ENCODE results near the gene IGFBP5.

Gene IGFBP5

DNA sequence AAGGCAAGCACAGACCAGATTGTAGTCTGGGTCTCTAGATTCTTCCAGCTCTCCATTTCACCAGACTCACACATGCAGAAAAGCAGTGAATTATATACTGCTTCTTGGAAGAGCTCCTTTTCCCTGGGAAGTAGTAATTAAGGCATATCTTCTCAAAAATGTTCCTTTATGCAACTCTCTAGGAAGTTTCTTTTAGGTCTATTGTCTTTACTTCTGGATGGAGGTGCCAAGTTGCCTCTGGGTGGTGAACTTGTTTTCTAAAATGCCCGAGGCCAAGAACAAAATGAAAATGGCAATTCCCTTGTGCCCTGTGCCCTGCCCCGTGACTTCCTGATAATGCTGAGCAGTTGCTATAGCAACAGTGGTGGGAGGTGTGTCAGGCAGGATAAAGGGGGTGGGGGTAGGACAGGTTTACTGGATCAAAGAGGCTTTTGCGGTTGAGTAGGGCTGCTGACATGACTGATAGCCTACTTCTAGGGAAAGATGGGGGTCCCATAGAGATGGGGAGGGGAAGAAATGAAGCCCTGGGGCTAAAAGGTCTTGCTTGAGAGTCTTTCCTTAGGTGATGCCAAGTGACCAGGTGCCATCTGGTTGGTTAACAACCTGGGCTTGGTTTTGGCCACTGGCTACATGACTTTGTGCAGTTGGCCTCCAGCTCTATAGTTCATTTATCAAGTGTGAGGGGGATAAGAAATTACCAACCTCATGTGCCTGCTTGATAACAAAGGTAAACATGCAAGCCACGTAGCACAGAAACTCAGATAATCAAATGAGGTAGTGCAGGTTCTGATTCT is 50.3 kb downstream of the IGFBP5 start:
- DNase-seq (ENCODE audit: low read depth), result no peak

DNA sequence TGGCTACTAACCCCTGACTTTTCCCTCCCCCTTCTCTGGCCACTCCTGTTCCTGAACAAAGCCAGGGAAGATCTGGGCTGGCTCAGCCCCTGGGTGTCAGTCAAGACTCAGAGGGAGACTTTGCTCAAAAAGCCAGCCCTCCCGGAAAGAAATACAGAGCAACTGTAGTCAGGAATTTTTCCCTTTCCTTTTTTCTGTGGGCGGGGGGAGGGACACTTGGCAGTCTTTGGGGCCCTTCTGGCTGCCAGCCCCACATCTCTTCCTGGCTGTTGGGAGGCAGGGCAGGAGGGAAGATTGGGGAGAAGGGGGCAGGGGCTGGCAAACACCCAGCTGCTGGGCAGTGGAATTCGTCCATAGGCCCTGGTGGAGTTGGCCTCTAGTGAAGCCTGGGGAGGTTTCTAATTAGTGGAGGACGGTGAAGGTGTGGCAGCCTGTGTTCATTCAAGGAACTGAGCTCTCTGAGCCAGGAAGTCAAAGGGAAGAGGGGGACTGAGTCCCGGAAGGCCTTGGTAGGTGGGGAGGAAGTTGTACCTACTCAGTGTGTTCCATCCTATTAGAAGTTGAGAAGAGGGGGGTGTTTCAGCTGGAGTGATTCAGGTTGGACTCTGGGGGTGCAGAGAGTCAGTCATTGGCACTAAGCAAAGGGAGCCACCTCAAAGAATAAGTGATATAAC is 51.2 kb downstream of the IGFBP5 start:
- no peak for DNase-seq (ENCODE audit: low read depth)

DNA sequence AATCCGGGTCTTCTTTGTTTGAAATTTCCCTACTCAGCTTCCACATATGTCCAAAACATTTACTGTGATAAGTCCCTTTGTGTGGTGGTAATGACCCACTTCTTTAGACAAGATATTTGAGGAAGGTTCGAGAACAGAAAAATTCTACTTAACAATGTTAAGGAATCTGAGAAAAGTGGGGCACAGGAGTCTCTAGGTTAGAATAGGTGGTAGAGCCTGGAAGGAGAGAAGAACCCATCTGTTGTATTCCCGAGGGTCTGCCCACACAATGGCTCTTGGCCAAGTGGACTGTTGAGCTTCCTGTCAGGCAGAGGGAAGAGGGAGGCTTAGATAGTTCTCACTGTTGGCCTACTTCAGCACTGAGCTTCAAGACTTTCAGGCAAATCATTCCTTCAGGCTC is 57.9 kb downstream of the IGFBP5 start:
- DNase-seq (ENCODE audit: low read depth), result no peak

DNA sequence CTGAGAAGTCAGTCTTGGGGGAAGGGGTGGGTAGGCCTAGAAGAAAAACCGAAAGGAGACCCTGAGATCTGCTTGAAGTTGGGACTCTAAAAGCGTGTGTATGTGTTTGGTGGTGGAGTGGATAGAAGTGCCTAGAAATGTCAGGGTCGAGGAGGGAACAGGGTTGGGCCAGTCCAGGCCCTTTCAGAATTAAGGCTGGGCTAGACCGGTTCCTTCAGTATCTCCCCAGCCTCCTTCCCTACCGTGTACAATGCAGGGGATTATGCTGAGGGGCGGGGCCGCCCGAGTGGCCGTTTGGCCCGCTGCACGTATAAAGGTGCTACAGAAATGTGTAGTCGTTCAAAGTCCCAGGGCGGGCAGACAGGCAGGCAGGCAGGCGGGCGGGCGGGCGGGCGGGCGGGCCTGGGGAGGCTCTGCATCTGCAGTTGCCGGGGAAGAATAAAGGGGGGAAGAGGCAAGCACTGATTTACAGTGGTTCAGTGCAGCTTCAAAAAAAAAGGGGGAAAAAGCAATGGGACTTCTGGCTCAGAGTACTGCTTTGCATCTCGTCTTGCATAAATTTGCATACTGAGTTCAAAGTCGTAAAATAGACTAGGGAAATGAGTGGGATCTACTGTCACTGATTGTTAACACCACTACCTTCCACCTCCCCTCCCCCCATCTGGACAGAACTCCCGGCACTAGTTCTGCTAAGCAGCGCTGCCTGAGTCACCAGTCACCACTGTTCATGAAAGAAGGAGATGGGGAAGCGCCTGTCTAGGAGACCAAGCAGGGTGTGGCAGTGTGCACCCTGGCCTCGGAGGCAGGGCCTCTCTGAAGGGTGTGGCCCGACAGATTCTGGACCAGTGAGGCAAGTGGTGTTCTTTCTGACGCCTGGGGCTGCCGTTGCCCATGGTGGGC is 58.5 kb downstream of the IGFBP5 start:
- no peak for DNase-seq (ENCODE audit: low read depth)

DNA sequence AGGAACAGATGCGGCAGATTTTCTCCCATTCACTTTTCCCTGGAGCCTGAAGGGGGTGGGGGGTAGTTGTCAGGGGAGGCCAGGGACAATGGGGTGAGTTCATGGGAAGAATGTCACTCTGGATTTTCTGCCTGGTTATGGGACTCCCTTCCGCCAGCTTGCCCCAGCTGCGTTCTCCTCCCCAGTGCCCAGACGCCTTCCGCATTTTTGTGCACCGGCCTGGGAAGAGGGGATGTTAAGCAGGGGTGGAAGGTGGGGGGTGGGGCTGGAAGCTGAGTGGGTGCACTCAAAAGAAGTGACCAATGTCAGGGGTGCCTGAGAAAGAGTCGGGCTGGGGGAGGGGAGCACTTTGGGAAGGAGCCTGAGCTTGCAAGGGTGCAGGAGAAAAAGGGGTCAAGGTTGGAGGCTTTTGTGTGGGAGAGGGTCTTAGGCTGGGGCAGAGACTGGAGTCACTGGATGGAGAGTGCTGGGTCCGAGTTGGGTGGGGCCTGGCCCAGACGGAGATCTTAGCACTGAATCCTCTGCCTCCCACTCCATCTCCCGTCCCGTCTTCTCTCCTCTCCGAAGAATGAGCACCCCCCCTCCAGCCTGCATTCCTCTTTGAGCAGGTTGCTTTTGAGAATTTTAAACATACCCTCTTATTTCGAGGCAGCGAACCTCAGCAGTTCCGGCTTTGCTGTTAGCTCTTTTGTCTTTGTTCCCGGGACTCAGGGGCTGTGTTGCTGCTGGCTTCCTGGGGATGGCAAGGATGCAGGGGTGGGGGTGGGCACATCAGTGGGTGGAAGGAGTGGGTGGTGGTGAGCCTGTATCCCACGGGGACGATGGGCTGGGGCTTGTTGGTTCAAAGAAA is 59.4 kb downstream of the IGFBP5 start:
- DNase-seq (ENCODE audit: low read depth), result no peak

DNA sequence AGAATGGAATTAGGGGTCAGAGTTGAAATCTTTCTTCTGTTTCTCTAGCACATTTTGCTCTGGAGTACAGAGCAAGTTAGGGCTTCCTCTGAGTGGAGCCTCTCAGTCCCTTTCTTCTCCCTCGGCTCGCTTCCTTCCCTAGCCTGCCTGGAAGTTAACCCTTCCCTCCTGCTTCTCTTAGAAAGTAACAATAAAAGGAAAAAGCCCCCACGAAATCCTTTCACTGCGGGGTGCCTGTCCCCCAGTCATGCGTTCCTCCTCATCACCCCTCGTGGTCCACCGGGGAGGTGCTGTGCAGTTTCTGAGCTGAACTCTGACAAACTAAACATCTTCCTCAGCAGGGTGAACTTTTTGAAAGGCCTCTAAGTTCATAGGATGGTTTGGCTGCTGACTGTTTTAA is 60.2 kb downstream of the IGFBP5 start:
- DNase-seq (ENCODE audit: low read depth), result no peak

DNA sequence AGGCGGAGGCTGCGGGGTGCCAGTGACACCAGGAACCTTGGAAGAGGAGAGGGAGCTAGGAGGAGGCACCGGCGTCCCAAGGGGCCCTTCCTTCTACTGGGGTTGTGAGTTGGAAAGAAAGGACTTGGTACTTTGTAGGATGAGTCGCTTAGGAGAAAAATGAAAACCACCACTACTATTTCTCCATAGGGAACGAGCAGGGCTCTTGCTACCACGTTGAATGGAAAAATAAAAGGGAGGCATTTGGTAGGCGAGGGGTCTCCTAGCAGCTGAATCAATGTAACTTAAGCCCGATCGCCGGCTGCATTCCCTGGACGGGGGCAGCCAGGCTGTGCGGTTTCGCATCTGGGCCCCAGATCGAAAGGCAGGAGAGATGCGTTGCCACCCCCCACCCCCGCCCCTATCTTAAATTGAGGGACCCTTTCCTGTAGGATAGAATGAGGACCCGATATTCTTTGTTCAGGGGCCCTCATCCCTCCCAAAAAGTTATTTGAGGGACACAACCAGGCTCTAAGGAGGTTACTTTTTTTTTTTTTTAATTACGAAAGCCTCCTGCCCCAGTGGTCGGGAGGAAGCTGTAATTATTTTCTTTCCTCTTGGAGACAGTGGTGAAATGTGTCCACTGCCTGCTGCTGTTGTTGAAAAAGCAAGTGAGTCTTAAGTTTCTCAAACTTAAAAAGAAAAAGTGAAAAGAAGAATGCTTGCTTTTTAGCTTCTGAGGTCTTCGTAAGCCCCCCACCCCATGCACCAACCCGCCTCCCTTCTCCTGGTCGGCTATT is 60.8 kb downstream of the IGFBP5 start:
- DNase-seq (ENCODE audit: low read depth), result no peak

DNA sequence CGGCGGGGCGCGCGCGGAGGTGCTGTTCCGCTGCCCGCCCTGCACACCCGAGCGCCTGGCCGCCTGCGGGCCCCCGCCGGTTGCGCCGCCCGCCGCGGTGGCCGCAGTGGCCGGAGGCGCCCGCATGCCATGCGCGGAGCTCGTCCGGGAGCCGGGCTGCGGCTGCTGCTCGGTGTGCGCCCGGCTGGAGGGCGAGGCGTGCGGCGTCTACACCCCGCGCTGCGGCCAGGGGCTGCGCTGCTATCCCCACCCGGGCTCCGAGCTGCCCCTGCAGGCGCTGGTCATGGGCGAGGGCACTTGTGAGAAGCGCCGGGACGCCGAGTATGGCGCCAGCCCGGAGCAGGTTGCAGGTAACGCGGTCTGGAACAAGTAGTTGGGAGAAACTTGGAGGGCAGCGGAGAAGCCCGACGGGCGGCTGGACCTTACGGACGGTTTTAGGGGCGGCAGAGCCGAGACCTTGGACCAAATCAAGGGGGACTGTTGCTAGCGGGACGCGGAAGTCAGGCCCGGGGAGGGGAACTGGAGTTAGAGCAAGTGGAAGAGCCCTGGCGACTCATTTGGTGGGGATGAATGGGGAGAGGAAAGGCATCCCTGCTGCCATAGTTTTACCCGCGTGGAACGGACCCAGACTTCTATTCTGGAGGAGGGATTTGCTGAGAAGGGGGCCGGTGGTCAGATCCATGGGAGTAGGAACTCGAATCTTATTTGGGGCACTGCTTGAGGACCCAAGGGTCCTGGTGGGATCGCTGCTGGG is 61.6 kb downstream of the IGFBP5 start:
- no peak for DNase-seq (ENCODE audit: low read depth)

DNA sequence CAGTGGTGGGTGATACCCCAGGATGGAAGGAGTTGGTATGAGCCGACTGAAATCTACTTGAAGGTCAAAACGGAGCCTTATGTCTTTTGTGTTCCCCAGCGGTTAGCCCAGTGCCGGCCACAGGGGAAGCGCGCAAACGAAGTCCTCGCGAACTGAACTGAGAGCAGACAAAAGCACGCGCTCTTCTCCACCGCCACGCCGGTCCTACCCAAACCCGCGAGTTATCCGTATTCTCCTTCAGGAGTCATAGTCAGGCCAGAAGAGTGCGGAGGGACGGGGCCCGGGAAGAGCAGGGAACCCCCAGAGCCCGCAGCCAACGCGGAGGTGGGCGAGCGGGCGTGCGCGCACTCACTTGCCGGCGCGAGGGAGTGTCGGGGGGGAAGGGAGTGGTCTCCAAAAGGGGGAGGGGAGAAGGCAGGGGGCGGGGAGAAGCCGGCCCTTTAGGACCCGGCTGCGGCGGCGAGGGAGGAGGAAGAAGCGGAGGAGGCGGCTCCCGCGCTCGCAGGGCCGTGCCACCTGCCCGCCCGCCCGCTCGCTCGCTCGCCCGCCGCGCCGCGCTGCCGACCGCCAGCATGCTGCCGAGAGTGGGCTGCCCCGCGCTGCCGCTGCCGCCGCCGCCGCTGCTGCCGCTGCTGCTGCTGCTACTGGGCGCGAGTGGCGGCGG is 62.3 kb downstream of the IGFBP5 start, which contains the start of gene IGFBP2:
Gene IGFBP2, plus strand, starts transcription at position 469 of the 664 bp plus-strand sequence. Its CDS starts 104 bp downstream, at position 573.
- DNase-seq (ENCODE audit: low read depth), result peak; percentile 22

DNA sequence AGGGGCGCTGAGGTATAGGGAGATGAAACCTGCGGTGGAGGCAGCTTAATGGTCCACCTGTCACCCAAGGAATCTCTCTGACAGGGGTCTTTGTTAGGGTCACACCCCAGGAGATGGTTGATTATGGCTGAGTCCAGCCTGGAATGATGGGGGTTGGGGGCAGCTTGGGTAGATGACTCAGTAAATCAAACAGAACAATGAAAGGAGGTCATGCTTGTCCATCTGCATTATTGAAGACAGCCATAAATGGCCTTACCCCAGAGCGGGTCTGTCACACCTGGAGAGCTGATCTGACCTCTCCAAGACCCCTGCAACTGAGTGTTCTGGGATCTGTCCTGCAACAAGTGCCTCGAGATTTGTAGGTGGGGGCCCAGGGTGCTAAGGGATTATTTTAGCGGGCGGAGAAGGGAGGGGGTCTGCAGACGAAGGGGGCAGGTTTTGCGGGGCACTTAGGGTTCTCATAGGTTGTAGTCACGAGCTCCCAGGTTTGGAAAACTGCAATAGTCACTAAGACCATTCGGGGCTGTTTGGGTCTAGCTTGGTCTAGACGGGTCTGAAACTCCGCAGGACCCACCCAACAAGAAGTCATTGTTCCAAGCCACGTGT is 62.9 kb downstream of the IGFBP5 start:
- no peak for DNase-seq (ENCODE audit: low read depth)

DNA sequence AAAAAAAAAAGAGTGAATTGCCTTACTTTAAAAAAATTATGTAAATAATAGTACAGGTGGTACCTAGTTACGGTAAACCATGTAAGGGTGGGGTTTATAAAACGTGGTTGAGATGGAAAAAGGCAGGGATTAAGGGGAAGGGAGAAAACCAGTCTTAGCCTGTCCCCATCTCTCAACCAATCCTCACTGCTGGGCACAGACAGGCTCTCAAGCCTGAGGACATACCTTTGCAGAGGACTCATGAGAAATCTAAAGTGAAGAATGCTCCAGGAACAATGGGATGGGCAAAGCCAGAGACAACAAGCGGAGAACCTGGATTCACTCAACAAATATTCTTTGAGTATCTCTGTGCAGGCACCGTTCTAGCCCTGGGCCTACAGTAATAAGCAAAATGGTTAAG is 65.6 kb downstream of the IGFBP5 start:
- DNase-seq (ENCODE audit: low read depth), result no peak

DNA sequence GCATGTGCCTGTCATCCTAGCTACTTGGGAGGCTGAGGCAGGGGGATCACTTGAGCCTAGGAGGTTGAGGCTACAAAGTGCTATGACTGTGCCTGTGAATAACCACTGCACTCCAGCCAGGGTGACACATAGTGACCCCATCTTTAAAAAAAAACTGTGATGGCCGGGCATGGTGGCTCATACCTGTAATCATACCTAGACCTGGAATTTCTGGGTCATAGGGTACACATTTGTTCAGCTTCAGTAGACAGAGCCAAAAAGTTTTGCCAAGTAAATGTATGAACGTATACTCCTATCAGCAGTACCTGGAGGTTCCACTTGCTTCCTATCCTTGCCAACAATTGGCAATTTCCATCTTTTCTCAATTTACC is 68.5 kb downstream of the IGFBP5 start:
- no peak for DNase-seq (ENCODE audit: low read depth)

DNA sequence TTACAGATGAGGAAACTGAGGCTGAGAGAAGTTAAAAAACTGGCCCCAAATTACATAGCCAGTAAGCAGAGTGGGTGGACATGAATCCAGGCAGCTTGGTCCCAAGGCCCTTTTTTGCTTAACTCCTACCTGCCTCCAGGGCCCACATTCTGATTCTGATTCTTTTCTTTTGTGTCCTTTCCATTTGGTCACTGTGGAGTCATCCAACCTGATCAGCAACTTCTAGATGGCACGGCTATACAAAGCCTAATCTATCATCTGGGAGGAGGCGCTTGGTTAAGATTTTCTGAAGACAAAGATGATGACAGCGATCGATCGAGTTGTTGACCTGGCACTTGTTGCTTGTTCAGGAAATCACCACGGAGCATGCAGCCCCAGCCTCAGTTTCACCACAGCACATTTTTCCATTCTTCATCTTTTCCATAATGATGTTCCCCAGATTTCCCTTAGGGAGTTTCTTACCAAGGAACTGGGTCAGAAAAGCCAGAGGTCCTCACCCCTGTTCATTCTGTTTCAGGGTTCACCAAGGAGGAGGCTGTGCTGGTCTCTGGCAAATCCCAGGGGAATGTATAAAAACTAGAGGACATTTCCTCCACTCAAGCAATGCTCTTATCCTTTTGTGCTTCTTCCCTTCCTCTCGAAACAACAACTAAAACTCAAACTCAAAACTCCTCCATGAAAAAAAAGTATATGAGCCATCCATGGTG is 69.0 kb downstream of the IGFBP5 start:
- no peak for DNase-seq (ENCODE audit: low read depth)

DNA sequence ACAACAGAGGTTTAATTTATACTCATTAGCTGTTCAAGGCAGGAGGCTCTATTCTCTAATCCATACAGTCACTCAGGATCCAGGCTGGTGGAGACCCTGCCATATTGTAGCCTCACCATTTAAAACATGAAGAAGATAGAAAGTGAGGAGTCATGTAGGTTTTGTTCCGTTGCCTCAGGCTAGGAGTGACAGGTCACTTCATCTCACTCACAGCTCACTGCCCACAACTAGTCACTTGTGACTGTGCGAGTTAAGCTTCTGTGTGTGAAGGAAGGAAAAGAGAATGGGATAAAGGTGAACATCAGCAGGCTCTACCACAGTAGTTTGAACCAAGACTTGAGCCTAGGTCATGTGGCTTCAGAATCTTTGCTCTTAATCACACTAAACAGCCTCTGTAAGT is 71.1 kb downstream of the IGFBP5 start:
- no peak for DNase-seq (ENCODE audit: low read depth)

DNA sequence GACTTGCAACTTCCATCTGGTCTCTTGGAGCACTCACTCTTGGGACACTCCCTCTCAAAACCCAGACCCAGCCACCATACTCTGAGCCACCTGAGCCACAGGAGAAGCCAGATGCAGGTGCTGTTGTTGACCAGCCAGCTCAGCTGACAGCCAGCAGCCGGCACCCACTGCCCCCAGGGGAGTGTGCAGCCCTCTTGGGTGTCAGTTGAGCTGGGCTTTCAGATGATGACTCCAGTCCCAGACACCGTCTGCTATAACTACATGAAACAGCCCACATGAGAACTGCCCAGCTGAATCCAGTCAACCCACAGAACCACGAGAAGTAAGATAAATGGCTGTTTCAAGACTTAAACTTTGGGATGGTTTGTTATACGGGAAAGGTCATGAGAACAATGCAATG is 72.8 kb downstream of the IGFBP5 start:
- DNase-seq (ENCODE audit: low read depth), result no peak
